Uterus (tissue), 4 donors: ENCODE results near the gene DCDC2. TPM values are rescaled to one million over a fixed set of nuclear protein-coding genes. Genes with fewer than 3 reads are reported as not detected.

Experiments used
- DNase-seq, 2 donors: peaks; one replicate each; pipeline ENCODE4 v3.0.0-alpha.2; 2019 to 2020
- H3K27ac ChIP-seq, 2 donors: fragments of 200-600 bp; sonication (generic); 1 replicate in 1 of 2; 2 replicates in 1 of 2; pipeline ENCODE4 v1.5.1; 2016 to 2018
- H3K27me3 ChIP-seq, 2 donors: fragments of 200-600 bp; sonication (generic); one replicate each; pipeline ENCODE4 v1.5.1; 2018 to 2019; ENCODE audit warnings: control low read depth in 1 of 2
- H3K36me3 ChIP-seq, 2 donors: fragments of 200-600 bp; sonication (generic); one replicate each; pipeline ENCODE4 v1.5.1; 2019; ENCODE audit warnings: control low read depth in 1 of 2
- H3K4me1 ChIP-seq, 2 donors: fragments of 200-600 bp; sonication (generic); one replicate each; pipeline ENCODE4 v1.5.1; 2018 to 2019; ENCODE audit warnings: control low read depth in 1 of 2
- H3K4me3 ChIP-seq, 2 donors: fragments of 200-600 bp; sonication (generic); 1 replicate in 1 of 2; 2 replicates in 1 of 2; pipeline ENCODE4 v1.5.1; 2018 to 2019; ENCODE audit warnings: mild to moderate bottlenecking in 1 of 2
- H3K9me3 ChIP-seq, 2 donors: fragments of 200-600 bp; sonication (generic); one replicate each; pipeline ENCODE4 v1.5.1; 2019; ENCODE audit warnings: control low read depth in 1 of 2
- CTCF ChIP-seq, 4 experiments: fragments of 200-600 bp in 2 of 4; fragments of 450-650 bp in 2 of 4; sonication (generic) in 2 of 4; IDR thresholded peaks; one replicate each; pipeline ENCODE4 v1.5.1; 2016 to 2019; ENCODE audit warnings: antibody characterized with exemption in 4 of 4, mild to moderate bottlenecking in 2 of 4, moderate library complexity in 1 of 4
- POLR2A ChIP-seq, 2 donors: fragments of 450-650 bp; IDR thresholded peaks; one replicate each; pipeline ENCODE4 v1.6.1; 2016; ENCODE audit warnings: antibody characterized with exemption in 2 of 2, mild to moderate bottlenecking in 1 of 2, moderate library complexity in 1 of 2
- intact Hi-C: fragments of 100-400 bp; cut with DNase I; formaldehyde crosslinking; loops from one replicate; pipeline ENCODE4 v1.15.1; 2023; ENCODE audit warnings: low total_unique reads
- total RNA-seq, 4 donors: library from RNA; depleted of rRNA in 3 of 4; stranded (reverse); fragments of >200 nt in 3 of 4; gene quantifications; one replicate each; pipeline versions ENCODE4 v1.1.0 to v1.2.4, GENCODE V29; 2014 to 2023
- donor health status: DM: yes; HTN: yes; CAD: no.

The DCDC2 gene
- total RNA-seq, 4 donors from 2014 or later: 1.0 to 7.4 TPM; not detected in 2

GRCh38 chr6:24359640-24360454 lies 2.0 kb upstream of the DCDC2 start:
- DNase-seq: peak; percentile 27 to 38
- Histone ChIP-seq H3K27ac (no peak overlapping the region), H3K4me3 (peak overlapping the region; percentile 7 to 36), H3K36me3 (no peaks in the 10 kb centered on the region), H3K4me1 (peaks cover 0 to 6% of the 10 kb centered on the region in 2 donors), H3K27me3 (peaks cover 0 to 10% of the 10 kb centered on the region in 2 donors), H3K9me3 (no peaks in the 10 kb centered on the region)
- TF ChIP-seq CTCF (IDR thresholded peaks at IDR 0.05): peak; percentile 14 to 32 (median 30)
- no peak for TF ChIP-seq POLR2A (IDR thresholded peaks at IDR 0.05)
- intact Hi-C loops: no loop called here

GRCh38 chr6:24358219-24358821 lies 461 bp upstream of the DCDC2 start:
- peaks cover 0 to 4% of the 10 kb centered on the region in 2 donors for H3K27me3 ChIP-seq
- intact Hi-C loops: no loop called here
- H3K9me3 ChIP-seq: no peaks in the 10 kb centered on the region
- H3K4me3 ChIP-seq: peak overlapping the region in 1 of 2 donors; percentile 26
- no peaks in the 10 kb centered on the region for H3K36me3 ChIP-seq
- TF ChIP-seq CTCF (IDR thresholded peaks at IDR 0.05): no peak
- TF ChIP-seq POLR2A (IDR thresholded peaks at IDR 0.05): no peak
- H3K4me1 ChIP-seq: peaks cover 0 to 6% of the 10 kb centered on the region in 2 donors
- H3K27ac ChIP-seq: no peak overlapping the region
- no peak for DNase-seq

GRCh38 chr6:24356310-24356973 lies 1.4 kb downstream of the DCDC2 start:
- DNase-seq: no peak
- H3K27ac ChIP-seq: no peak overlapping the region
- intact Hi-C loops: no loop called here

GRCh38 chr6:24355393-24355792 lies 2.5 kb downstream of the DCDC2 start:
- no peaks in the 10 kb centered on the region for H3K36me3 ChIP-seq
- TF ChIP-seq POLR2A (IDR thresholded peaks at IDR 0.05) (no peak), CTCF (IDR thresholded peaks at IDR 0.05) (no peak)
- H3K4me3 ChIP-seq: no peak overlapping the region
- intact Hi-C loops: no loop called here
- no peak overlapping the region for H3K27ac ChIP-seq
- no peaks in the 10 kb centered on the region for H3K27me3 ChIP-seq
- H3K4me1 ChIP-seq: peaks cover 0 to 6% of the 10 kb centered on the region in 2 donors
- no peak for DNase-seq
- no peaks in the 10 kb centered on the region for H3K9me3 ChIP-seq

More at GRCh38 chr6:24356310-24356973, 1.4 kb downstream of the DCDC2 start:
- Histone ChIP-seq H3K36me3 (no peaks in the 10 kb centered on the region), H3K4me1 (peaks cover 0 to 6% of the 10 kb centered on the region in 2 donors), H3K9me3 (no peaks in the 10 kb centered on the region), H3K27me3 (no peaks in the 10 kb centered on the region), H3K4me3 (no peak overlapping the region)
- no peak for TF ChIP-seq CTCF (IDR thresholded peaks at IDR 0.05)
- TF ChIP-seq POLR2A (IDR thresholded peaks at IDR 0.05): no peak
